ENCODE measurements around the gene MRTFA.

DNA sequence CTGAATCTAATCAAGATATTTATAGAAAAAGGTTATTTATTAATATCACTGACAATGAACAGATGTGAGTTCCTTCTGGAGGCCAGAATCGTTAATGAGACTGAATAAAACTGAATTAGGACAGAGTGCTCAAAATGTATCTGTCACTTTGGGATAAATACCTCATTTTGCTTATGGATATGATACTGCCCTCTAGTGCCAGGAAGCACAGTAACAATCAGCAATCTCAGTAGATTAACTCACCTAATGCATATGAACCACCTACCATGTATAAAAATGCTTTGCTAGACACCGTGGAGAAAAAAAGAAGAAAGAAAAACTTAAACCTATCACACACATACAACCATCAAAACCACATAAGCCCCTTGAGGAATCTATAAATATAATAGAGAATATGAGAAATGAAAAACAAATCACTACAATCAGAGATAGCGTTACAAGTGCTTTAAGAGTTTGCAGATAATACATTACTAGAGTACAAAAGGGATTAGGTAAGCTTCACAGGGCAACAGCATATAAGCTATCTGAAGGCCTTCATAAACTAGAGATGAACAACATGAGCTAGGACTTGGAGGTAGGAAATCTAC is 148.8 kb downstream of the MRTFA start:
- TF ChIP-seq, protein P1, sequence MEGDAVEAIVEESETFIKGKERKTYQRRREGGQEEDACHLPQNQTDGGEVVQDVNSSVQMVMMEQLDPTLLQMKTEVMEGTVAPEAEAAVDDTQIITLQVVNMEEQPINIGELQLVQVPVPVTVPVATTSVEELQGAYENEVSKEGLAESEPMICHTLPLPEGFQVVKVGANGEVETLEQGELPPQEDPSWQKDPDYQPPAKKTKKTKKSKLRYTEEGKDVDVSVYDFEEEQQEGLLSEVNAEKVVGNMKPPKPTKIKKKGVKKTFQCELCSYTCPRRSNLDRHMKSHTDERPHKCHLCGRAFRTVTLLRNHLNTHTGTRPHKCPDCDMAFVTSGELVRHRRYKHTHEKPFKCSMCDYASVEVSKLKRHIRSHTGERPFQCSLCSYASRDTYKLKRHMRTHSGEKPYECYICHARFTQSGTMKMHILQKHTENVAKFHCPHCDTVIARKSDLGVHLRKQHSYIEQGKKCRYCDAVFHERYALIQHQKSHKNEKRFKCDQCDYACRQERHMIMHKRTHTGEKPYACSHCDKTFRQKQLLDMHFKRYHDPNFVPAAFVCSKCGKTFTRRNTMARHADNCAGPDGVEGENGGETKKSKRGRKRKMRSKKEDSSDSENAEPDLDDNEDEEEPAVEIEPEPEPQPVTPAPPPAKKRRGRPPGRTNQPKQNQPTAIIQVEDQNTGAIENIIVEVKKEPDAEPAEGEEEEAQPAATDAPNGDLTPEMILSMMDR (IDR thresholded peaks at IDR 0.05) = peak in 1 of 3 donors; percentile 54
- TF ChIP-seq POLR2A (IDR thresholded peaks at IDR 0.05) = no peak

All from lower leg skin (tissue), 3 donors.